ENCODE results near the gene BBX.

BBX gene

DNA sequence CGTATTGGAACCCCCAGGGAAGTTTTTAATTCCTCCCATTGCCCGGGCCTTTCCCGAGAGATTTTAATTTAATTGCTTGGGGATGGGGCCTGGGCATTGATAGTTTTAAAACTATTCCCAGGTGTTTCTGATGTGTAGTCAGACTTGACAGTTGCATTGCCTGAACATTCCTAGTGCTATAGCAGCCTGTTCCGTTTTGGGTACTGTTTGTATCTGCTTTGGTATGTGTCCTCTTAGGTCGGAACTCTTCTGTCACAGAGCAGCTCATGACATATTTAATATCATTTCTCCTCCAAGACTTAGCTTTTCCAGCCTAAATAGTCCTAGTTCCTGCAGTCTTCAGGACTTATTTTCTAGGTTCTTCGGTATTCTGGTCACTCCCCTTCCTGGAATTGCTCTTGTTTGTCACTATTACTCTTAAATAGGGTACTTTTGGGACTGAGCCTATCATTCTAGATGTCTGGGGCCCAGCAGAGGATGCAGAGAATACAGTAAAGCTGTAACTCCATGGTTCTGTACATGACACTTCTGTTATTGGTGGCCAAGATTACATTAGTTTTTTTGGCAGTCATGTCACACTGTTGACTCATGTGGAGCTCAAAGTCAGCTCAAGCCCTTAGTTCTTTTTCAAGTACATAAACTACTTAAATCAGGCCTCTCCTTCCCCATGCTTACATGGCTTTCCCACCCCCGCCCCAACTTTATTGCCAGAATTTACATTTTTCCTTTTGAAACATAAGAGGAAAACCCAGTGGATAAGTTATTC, 81.5 kb downstream of the BBX start:
- TF ChIP-seq POLR2A (IDR thresholded peaks at IDR 0.05; ENCODE audit: low read depth, low read length) = no peak
- TF ChIP-seq TAF1 (IDR thresholded peaks at IDR 0.05; ENCODE audit: borderline replicate concordance, low read depth, low read length) = no peak
- no peak for TF ChIP-seq POLR2AphosphoS5 (IDR thresholded peaks at IDR 0.05; ENCODE audit: low read depth, low read length)
- DNase-seq (ENCODE audit: insufficient read length) (no peak), FAIRE-seq (peak; percentile 58)

DNA sequence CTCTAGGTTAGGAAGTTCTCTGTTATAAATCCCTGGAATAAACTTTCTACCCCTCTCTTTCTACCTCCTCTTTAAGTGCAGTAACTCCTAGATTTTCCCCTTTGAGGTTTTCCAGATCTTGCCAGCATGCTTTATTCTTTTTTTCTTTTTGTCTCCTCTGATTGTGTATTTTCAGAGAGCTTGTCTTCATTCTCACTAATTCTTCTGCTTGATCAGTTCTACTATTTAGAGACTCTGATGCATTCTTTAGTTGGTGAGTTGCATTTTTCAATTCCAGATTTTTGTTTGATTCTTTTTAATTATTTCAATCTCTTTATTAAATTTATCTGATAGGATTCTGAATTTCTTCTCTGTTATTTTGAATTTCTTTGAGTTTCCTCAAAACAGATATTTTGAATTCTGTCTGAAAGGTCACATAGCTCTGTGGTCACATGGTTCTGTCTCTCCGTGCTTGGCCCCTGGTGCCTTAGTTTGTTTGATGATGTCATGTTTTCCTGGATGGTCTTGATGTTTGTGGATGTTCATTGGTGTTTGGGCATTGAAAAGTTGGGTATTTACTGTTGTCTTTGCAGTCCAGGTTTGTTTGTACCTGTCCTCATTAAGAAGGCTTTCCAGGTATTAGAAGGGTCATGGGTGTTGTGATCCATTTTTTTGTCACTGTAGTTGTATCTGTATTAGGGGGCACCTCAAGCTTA, 89.2 kb downstream of the BBX start:
- FAIRE-seq = no peak
- no peak for DNase-seq (ENCODE audit: insufficient read length)
- TF ChIP-seq POLR2AphosphoS5 (IDR thresholded peaks at IDR 0.05; ENCODE audit: low read depth, low read length) = no peak
- TF ChIP-seq POLR2A (IDR thresholded peaks at IDR 0.05; ENCODE audit: low read depth, low read length) = no peak
- no peak for TF ChIP-seq TAF1 (IDR thresholded peaks at IDR 0.05; ENCODE audit: borderline replicate concordance, low read depth, low read length)

DNA sequence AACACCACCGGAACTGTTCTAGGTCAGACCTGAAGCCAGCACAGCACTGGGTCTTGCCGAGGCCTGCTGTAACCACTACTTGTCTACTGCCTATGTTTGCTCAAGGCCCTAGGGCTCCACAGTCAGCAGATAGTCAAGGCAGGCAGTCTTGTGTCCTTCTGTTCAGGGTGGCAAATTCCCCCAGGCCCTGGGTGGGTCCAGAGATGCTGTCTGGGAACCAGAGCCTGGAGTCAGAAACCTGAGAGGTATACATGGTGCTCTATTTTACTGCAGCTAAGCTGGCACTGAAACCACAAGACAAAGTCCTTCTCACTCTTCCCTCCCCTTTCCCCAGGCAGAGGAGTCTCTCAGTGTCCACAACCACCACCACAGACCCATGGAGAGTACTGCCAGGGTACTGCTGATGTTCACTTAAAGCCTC, 89.9 kb downstream of the BBX start:
- no peak for FAIRE-seq
- no peak for DNase-seq (ENCODE audit: insufficient read length)
- TF ChIP-seq TAF1 (IDR thresholded peaks at IDR 0.05; ENCODE audit: borderline replicate concordance, low read depth, low read length) (no peak), POLR2A (IDR thresholded peaks at IDR 0.05; ENCODE audit: low read depth, low read length) (no peak)

DNA sequence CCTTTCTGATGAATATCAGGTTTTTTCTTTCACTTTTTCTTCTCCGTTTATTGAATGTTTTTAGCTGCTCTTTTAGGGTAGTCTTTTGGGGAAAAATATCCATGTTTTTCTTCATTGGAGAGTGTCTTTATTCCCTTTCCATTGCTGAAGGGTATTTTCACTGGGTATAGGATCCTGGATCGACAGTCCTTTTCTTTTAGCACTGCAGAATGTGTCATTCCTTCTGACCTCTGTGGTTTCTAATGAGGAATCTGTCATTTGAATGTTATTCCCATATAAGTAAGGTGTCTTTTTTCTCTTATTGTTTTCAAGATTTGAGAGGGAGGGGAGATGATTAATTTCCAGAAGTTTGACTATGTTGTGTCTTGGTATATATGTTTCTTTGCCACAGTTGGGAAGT, 96.8 kb downstream of the BBX start:
- DNase-seq (ENCODE audit: insufficient read length) (no peak), FAIRE-seq (no peak)
- TF ChIP-seq TAF1 (IDR thresholded peaks at IDR 0.05; ENCODE audit: borderline replicate concordance, low read depth, low read length) (no peak), POLR2A (IDR thresholded peaks at IDR 0.05; ENCODE audit: low read depth, low read length) (no peak)

DNA sequence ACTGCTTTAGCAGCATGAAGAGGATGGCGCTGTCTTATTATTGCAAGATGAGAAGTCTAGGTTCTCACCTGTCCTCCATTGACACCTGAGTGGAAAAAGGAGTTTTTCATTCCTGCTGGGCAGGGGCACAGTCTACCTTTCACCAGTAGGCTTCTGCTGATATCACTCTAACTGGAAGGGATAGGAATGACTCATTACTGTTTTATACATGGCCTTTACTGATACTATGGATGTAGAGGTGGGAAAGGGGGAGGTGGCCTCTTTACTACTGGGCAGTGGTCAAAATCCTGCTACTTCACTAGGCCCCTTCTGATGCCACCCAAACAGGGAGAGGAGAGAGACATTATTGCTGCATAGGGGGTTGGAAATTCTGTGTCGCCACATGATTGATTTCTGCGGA, 97.8 kb downstream of the BBX start:
- no peak for FAIRE-seq

DNA sequence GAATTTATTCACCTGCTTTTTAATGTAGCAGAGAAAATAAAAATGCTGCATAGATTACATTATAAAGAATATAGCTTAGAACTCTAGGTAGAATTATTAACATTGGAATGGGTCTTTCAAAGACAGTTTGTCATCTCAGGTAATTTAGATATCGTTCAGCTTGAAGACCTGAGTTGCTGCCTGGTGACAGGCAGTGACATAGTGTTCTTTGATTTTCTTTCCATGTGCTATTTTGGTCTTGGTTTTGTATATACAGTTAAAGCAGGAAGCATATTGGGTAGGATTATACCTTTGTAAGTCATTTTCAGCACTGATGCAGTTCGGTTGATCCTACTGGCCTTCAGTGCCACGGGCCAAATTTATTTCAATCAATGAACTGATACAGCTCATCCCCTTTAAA, 98.7 kb downstream of the BBX start:
- DNase-seq (ENCODE audit: insufficient read length) (no peak), FAIRE-seq (no peak)
- TF ChIP-seq POLR2A (IDR thresholded peaks at IDR 0.05; ENCODE audit: low read depth, low read length) (no peak), TAF1 (IDR thresholded peaks at IDR 0.05; ENCODE audit: borderline replicate concordance, low read depth, low read length) (no peak), POLR2AphosphoS5 (IDR thresholded peaks at IDR 0.05; ENCODE audit: low read depth, low read length) (no peak)

More for the DNA sequence above, 97.8 kb downstream of the BBX start:
- DNase-seq (ENCODE audit: insufficient read length) = no peak
- no peak for TF ChIP-seq POLR2AphosphoS5 (IDR thresholded peaks at IDR 0.05; ENCODE audit: low read depth, low read length)
- no peak for TF ChIP-seq TAF1 (IDR thresholded peaks at IDR 0.05; ENCODE audit: borderline replicate concordance, low read depth, low read length)
- no peak for TF ChIP-seq POLR2A (IDR thresholded peaks at IDR 0.05; ENCODE audit: low read depth, low read length)

DNA sequence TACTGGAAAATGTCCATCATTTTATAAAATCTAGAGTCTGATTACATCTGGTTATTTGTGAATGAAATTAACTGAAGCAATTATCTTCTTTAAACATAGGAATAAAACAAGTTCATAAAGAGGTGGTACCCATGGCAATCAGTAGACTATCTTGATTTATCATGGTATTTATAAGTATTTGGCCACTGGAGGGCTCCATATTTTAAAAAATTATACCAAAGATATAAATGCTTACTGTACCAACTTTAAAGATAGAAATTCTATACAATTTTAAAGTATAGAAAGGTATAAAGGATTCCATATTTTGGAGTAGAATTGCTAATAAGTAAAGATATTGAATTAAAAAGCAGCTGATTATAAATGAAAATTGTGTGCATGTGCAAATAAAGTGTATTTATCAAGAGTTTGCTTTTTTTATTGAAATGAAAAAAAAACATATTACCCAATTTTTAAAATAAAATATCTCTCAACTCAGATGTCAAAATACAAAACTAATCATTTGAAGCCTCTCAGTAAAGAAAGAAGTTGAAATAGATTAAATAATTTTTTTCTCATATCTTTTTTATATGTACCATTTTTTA, 105.3 kb downstream of the BBX start:
- no peak for FAIRE-seq
- DNase-seq (ENCODE audit: insufficient read length) = no peak
- TF ChIP-seq POLR2A (IDR thresholded peaks at IDR 0.05; ENCODE audit: low read depth, low read length) (no peak), POLR2AphosphoS5 (IDR thresholded peaks at IDR 0.05; ENCODE audit: low read depth, low read length) (no peak), TAF1 (IDR thresholded peaks at IDR 0.05; ENCODE audit: borderline replicate concordance, low read depth, low read length) (no peak)

DNA sequence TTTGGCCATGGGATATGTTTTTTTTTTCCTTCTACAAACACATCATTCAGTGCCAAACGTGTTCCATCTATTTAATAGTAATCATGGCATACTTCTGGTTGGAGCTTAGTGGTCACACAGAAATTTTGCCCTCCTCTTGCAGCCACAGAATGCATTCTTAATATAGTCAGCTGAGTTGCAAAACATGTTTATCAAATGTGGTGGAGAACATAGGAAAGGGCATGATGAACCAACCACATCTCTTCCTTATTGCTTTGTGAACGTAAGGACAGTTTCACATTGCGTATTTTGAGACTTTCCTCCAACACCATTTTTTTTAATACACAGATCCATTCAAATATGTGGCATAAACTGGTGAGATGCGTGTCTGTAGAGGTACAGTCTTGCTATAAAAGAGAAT, 106.8 kb downstream of the BBX start:
- no peak for TF ChIP-seq TAF1 (IDR thresholded peaks at IDR 0.05; ENCODE audit: borderline replicate concordance, low read depth, low read length)
- DNase-seq (ENCODE audit: insufficient read length) (no peak), FAIRE-seq (no peak)

DNA sequence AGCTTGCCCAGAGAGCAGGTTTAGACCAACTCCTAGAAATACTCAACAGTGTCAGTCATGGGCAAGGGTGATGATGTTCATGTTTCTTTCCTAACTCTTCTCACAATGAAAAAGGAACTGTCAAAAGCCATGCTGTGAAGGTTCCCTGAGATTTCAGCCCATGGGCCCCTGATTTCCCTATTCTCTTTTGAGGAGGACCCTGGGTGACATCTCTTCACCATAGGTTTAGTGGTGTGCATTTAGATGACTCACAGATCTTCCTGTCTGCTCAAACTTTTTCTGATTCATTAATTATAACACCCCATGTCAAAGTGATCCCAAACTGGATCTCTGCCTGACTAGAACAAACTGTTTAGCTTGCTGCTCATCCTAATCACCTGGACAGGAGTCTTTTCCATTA, 108.0 kb downstream of the BBX start:
- DNase-seq (ENCODE audit: insufficient read length) (no peak), FAIRE-seq (no peak)
- TF ChIP-seq POLR2A (IDR thresholded peaks at IDR 0.05; ENCODE audit: low read depth, low read length) (no peak), TAF1 (IDR thresholded peaks at IDR 0.05; ENCODE audit: borderline replicate concordance, low read depth, low read length) (no peak), POLR2AphosphoS5 (IDR thresholded peaks at IDR 0.05; ENCODE audit: low read depth, low read length) (no peak)

DNA sequence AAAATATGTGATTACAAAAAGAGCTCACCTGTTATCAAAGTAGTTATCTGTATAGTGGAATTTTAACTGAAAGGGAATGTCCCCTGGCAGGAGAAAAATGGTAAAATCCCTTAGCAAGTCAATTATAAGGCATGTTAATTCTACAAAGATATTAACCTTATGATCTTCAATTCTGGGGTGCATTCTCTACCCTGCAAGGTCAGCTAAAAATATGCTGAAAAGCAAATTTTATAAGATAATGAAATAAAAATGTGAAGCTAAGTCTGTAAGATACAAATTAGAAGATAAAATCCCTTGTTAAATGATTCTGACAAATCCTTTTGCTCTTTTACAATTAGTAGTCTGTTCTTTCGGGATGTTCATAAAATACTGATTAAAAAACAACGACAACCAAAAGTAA, 109.8 kb downstream of the BBX start:
- FAIRE-seq (no peak), DNase-seq (ENCODE audit: insufficient read length) (no peak)
- no peak for TF ChIP-seq TAF1 (IDR thresholded peaks at IDR 0.05; ENCODE audit: borderline replicate concordance, low read depth, low read length)
- TF ChIP-seq POLR2A (IDR thresholded peaks at IDR 0.05; ENCODE audit: low read depth, low read length) = no peak
- no peak for TF ChIP-seq POLR2AphosphoS5 (IDR thresholded peaks at IDR 0.05; ENCODE audit: low read depth, low read length)

DNA sequence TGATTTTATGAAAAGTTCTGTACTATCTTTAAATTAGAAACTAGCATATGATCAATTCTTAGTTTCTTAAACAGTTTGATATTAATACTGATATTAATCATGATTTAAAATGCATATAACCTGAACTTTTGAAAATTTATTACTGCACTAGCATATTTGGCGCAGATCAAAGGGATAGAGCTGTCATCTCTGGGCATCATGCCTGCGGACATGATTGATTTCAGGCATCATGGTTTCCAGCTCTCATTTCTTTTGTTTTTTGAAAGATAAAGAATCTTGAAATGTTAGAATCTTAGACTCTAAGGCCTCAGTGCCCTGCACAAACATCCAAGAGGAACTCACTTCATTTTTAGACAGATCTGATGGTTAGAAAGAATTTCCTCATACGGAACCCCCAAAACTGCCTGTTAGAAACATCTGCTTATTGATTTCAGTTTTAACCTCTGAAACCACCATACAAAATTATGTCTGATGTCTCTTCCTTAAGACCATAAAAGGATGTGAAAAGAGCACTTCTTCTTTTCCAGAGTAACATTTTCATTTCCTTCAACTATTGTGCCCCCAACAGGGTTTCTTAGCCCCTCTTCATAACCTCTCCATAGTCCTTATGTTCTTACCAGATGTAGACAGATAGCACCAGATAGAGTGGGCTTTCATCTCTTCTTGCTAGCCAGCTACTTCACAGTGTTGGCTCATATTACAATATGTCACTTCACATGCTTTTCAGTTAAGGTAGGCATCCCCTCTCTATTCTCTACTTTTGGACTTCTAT, 110.8 kb downstream of the BBX start:
- FAIRE-seq (peak; percentile 78), DNase-seq (ENCODE audit: insufficient read length) (peak; percentile 2)
- TF ChIP-seq TAF1 (IDR thresholded peaks at IDR 0.05; ENCODE audit: borderline replicate concordance, low read depth, low read length) (no peak), POLR2A (IDR thresholded peaks at IDR 0.05; ENCODE audit: low read depth, low read length) (no peak), POLR2AphosphoS5 (IDR thresholded peaks at IDR 0.05; ENCODE audit: low read depth, low read length) (no peak)

Data from GM12892 (cell line).